Activated B cell treated with CpG ODN at 0.5 μM for 24 hours (primary cell): Measurements from ENCODE around the gene CAND1. TPM values are rescaled to one million over a fixed set of nuclear protein-coding genes. Genes with fewer than 3 reads are reported as not detected.

Experiments used
- ATAC-seq: fragments of 200-7000 bp; cut with Tn5 transposase; one replicate; pipeline ENCODE4 v1.10.0; 2021; ENCODE audit warnings: low read depth, mild to moderate bottlenecking, moderate library complexity
- CTCF ChIA-PET: fragments of 350-600 bp; sonication (Branson Sonifier 250); formaldehyde crosslinking; loops from one replicate; lab custom pipeline; 2021; ENCODE audit warnings: antibody characterized with exemption; lab: Charles Lee
- POLR2A ChIA-PET: fragments of 350-600 bp; sonication (Branson Sonifier 250); formaldehyde crosslinking; loops from one replicate; lab custom pipeline; 2021; ENCODE audit warnings: antibody characterized with exemption; lab: Charles Lee
- DNase-seq: peaks from one replicate; pipeline ENCODE4 v3.0.0; 2022
- H3K27ac Mint-ChIP-seq: one replicate; pipeline ENCODE4 v1.8.0; 2020; ENCODE audit warnings: mixed read lengths
- H3K27me3 Mint-ChIP-seq: one replicate; pipeline ENCODE4 v1.8.0; 2021; ENCODE audit warnings: mixed read lengths
- H3K36me3 Mint-ChIP-seq: one replicate; pipeline ENCODE4 v1.8.0; 2021; ENCODE audit warnings: low read depth, mixed read lengths
- H3K4me1 Mint-ChIP-seq: one replicate; pipeline ENCODE4 v1.8.0; 2021; ENCODE audit warnings: mixed read lengths
- H3K4me3 Mint-ChIP-seq: one replicate; pipeline ENCODE4 v1.8.0; 2020; ENCODE audit warnings: mild to moderate bottlenecking, mixed read lengths
- H3K9me3 Mint-ChIP-seq: one replicate; pipeline ENCODE4 v1.8.0; 2020; ENCODE audit warnings: mixed read lengths
- CTCF ChIP-seq: fragments of 200-600 bp; IDR thresholded peaks from one replicate; pipeline ENCODE4 v1.8.0; 2022; ENCODE audit warnings: antibody characterized with exemption, mild to moderate bottlenecking
- intact Hi-C: fragments of 100-400 bp; cut with micrococcal nuclease; formaldehyde crosslinking; loops from one replicate; pipeline ENCODE4 v1.15.1; 2024
- total RNA-seq: library from RNA; stranded (reverse); gene quantifications from 2 replicates; pipeline ENCODE4 v1.2.3, GENCODE V29; 2022

CAND1 gene
- 123 and 125 TPM in 2 replicates for total RNA-seq

DNA sequence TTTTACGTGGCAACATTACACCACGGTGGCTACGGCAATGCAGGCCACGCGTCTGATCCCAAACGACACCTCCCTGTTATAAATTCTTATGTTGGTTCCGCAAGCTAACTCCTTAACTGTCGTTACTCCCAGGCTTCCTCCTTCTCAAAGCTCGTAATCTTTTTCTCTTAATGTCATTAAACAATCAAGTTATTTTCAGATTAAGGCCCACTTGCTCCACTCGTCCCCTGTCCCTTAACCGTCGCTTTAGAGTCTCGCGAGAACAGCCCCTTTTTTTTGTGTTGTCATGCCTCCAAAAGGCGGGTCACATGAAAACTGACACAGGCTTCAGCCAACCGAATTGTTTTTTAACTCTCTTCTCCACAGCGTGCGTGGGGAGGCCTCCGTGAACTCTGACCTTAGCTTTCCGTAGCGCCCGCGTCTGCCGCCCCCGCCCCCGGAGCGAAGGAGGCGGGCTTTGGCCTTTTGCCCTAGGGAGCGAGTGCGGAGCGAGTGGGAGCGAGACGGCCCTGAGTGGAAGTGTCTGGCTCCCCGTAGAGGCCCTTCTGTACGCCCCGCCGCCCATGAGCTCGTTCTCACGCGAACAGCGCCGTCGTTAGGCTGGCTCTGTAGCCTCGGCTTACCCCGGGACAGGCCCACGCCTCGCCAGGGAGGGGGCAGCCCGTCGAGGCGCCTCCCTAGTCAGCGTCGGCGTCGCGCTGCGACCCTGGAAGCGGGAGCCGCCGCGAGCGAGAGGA, at the start of gene CAND1:
Gene CAND1 (plus strand): TSS at position 463 of the 737 bp plus-strand sequence. CDS start 360 bp downstream, outside the sequence.
- CTCF ChIA-PET, result interaction anchor here (0.6 to 1.8 kb wide), 7 partner anchors 8 to 674 kb away, joined by 3 to 4 read pairs (median 3); no protein-coding TSS in a partner anchor
- intact Hi-C loops, result loop anchor here (1.0 to 5.0 kb wide), 15 partner anchors 108 to 1968 kb away; partner anchors contain the start of genes CPSF6, DYRK2, HELB and LLPH
- peak within 1 kb of the TSS; percentile 92 for H3K4me3 Mint-ChIP-seq
- peak within 1 kb of the TSS; percentile 99 for H3K27ac Mint-ChIP-seq
- DNase-seq (peak; percentile 95), ATAC-seq (peak; percentile 79)
- POLR2A ChIA-PET, result interaction anchor here (0.5 to 2.3 kb wide), 31 partner anchors 8 to 1594 kb away, joined by 3 to 19 read pairs (median 3); partner anchors contain the start of genes DYRK2, HELB, IFNG-AS1 and LLPH
- no peaks in the 10 kb centered on the region for H3K27me3 Mint-ChIP-seq
- no peak for TF ChIP-seq CTCF
- peaks cover 44% of the 10 kb centered on the region for H3K4me1 Mint-ChIP-seq
- H3K9me3 Mint-ChIP-seq, result no peaks in the 10 kb centered on the region
- peaks cover 7% of the 10 kb centered on the region for H3K36me3 Mint-ChIP-seq

- Mint-ChIP-seq H3K9me3 (no peaks in the 10 kb centered on the region), H3K4me1 (peaks cover 8% of the 10 kb centered on the region), H3K4me3 (no peak overlapping the region), H3K27ac (no peak overlapping the region), H3K36me3 (no peaks in the 10 kb centered on the region), H3K27me3 (peaks cover 3% of the 10 kb centered on the region)
- no peak for TF ChIP-seq CTCF
- intact Hi-C loops, result no loop called here
- DNase-seq (no peak), ATAC-seq (no peak)
- CTCF ChIA-PET, result no interaction called here
- POLR2A ChIA-PET, result interaction anchor here (0.7 kb wide), 1 partner anchor 13 kb away, joined by 3 read pairs; no protein-coding TSS in a partner anchor
Observed at GRCh38 chr12:67220065-67220464, 49.1 kb upstream of the CAND1 start.

GRCh38 chr12:67222302-67222701, 46.9 kb upstream of the CAND1 start:
- H3K9me3 Mint-ChIP-seq, result no peaks in the 10 kb centered on the region
- ATAC-seq, result no peak
- H3K4me1 Mint-ChIP-seq, result peaks cover 8% of the 10 kb centered on the region
- H3K27me3 Mint-ChIP-seq, result no peaks in the 10 kb centered on the region
- intact Hi-C loops, result no loop called here
- H3K36me3 Mint-ChIP-seq, result no peaks in the 10 kb centered on the region
- no peak overlapping the region for H3K27ac Mint-ChIP-seq
- ChIA-PET POLR2A (no interaction called here), CTCF (no interaction called here)
- no peak for TF ChIP-seq CTCF
- DNase-seq, result no peak
- no peak overlapping the region for H3K4me3 Mint-ChIP-seq

DNA sequence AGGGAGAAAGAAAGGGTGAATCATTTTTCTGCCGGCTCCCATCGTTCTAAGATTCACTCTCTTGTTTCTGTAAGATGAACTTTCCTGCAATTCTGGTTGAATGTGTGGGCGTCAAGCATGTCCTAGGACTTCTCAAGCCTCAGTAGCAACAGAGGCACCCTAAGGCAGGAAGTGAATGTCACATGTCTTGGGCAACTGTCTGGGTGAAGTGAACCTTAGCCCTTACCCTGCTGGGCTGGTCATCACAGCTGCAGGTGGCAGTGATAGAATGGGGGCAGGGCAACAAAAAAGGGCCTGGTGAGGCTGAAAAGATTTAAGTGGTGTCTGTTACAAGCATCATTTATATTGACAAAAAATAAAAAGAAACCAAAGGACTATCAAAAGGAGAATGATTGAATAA, 45.9 kb upstream of the CAND1 start:
- POLR2A ChIA-PET, result no interaction called here
- intact Hi-C loops, result no loop called here
- ATAC-seq, result no peak
- Mint-ChIP-seq H3K4me1 (peaks cover 8% of the 10 kb centered on the region), H3K27ac (no peak overlapping the region), H3K9me3 (peaks cover 3% of the 10 kb centered on the region), H3K4me3 (no peak overlapping the region), H3K36me3 (no peaks in the 10 kb centered on the region), H3K27me3 (no peaks in the 10 kb centered on the region)
- no peak for DNase-seq
- CTCF ChIA-PET, result no interaction called here
- TF ChIP-seq CTCF, result no peak

DNA sequence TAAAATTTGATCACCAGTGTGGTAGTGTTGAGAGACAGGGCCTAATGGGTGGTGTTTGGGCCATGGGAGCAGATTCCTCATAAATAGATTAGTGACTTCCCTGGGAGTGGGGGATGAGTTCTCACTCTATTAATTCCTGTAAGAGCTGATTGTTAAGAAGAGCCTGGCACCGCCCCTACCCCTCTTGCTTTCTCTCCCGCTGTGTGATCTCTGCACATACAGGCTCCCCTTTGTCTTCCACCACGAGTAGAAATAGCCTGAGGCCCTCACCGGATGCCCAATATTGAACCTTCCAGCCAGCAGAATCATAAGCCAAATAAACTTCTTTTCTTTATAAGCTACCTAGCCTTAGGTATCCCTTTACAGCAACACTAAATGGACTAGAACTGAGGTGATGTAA, 31.9 kb upstream of the CAND1 start:
- Mint-ChIP-seq H3K27me3 (peaks cover 12% of the 10 kb centered on the region), H3K4me1 (no peaks in the 10 kb centered on the region), H3K4me3 (no peak overlapping the region), H3K27ac (no peak overlapping the region), H3K36me3 (no peaks in the 10 kb centered on the region), H3K9me3 (peaks cover 7% of the 10 kb centered on the region)
- ATAC-seq (no peak), DNase-seq (no peak)
- ChIA-PET POLR2A (no interaction called here), CTCF (no interaction called here)
- intact Hi-C loops, result no loop called here
- TF ChIP-seq CTCF, result no peak
